GM20000 (cell line): ENCODE data around the gene ABCB9.

Source experiments
- DNase-seq: peaks from one replicate; pipeline ENCODE4 v3.0.0; 2012; ENCODE audit warnings: low spot score
- TF ChIP-seq, protein P1 (sequence below): IDR thresholded peaks from 2 replicates; pipeline ENCODE4 v1.5.1; 2012; ENCODE audit warnings: mild to moderate bottlenecking, control low read depth; ENCODE audit errors: extremely low read depth, missing control alignments

Gene ABCB9

DNA sequence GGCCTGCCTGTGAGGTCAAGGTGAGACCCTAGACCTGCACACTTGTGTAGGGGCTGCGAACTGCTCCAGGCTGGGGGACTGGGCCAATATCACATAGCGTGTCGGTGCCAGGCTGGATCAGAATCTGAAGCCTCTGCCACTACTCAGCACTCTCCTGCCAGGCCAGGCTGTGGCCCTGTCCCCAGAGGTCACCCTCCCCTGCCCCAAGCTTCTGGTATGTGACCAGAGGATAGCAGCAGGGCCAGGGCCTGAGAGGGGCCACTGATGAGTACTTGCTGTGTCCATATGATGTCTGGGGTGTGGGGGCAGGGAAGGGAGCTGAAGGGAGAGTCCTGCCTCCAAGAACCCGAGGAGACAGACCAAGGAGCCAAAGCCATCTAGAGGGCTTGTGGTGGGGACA is 32.1 kb upstream of the ABCB9 start:
- no peak for DNase-seq
- TF ChIP-seq, protein P1, sequence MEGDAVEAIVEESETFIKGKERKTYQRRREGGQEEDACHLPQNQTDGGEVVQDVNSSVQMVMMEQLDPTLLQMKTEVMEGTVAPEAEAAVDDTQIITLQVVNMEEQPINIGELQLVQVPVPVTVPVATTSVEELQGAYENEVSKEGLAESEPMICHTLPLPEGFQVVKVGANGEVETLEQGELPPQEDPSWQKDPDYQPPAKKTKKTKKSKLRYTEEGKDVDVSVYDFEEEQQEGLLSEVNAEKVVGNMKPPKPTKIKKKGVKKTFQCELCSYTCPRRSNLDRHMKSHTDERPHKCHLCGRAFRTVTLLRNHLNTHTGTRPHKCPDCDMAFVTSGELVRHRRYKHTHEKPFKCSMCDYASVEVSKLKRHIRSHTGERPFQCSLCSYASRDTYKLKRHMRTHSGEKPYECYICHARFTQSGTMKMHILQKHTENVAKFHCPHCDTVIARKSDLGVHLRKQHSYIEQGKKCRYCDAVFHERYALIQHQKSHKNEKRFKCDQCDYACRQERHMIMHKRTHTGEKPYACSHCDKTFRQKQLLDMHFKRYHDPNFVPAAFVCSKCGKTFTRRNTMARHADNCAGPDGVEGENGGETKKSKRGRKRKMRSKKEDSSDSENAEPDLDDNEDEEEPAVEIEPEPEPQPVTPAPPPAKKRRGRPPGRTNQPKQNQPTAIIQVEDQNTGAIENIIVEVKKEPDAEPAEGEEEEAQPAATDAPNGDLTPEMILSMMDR, result no peak

DNA sequence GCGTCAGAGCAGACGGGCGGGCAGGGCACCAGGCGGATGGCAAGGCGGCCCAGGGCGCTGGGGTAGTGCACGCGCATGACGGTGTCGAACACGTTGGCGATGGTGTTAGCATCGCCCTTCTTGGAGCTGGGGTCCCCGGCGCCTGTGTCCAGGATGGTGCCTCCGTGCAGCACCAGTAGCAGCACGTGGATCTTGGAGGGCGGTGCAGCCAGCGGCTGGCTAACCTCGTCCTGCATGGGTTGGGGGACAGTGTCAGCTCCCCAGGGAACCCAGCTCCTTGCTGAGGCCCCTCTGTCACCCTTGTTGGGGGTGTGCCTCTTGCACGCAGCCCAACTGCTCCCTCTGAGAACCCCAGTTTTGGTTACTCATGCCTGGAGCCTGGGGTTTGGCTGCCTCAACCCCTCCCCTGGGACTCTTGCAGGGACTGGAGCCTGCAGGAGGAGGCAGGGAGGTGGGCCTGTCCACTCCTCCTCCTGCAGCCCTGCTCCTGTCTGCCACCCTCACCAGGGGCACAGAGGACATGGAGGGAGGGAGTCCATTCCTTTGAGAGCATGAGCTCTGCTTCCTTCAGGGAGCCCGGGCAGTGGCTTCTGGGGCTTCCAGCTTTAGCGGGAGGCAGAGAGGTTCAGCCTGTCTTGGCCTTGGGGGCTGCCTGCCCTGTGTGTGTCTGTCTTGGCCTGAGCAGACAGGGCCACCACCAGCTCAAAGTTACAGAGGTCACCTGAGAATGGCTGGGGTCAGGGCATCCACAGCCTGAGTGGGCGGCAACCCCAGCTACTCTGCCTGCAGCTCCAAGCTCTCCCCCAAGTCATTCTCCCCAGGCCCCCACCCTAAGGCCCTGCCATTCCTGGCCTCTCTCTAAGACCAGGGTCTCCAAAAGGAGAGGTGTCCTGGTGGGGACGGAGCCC is 31.3 kb upstream of the ABCB9 start:
- DNase-seq, result no peak
- TF ChIP-seq, protein P1, result no peak

GRCh38 chr12:122996621-122997342 is 30.5 kb upstream of the ABCB9 start:
- DNase-seq, result no peak
- TF ChIP-seq, protein P1, result no peak

DNA sequence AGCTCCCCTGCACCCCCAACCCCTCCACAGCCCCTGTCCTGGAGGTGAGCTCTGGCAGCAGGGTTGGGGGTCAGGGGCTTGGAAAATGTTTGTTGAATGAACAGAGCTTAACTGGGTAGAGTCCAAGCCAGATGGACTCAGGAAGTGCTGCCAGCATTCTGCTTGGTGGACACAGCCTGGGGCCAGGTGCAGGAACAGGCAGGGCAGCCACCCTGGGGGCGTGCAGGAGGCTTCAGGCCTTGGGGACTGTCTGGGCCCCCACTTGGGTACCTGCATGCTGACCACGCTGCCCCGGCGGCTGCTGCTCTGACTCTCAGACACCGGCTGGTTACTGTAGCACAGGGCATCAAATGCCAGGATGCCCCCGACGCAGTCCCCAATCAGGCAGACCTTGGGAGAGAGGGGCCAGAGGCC is 29.9 kb upstream of the ABCB9 start:
- no peak for DNase-seq
- TF ChIP-seq, protein P1, result no peak

- TF ChIP-seq, protein P1, result no peak
- DNase-seq, result no peak
Measured at GRCh38 chr12:122995503-122996187, 29.4 kb upstream of the ABCB9 start.

DNA sequence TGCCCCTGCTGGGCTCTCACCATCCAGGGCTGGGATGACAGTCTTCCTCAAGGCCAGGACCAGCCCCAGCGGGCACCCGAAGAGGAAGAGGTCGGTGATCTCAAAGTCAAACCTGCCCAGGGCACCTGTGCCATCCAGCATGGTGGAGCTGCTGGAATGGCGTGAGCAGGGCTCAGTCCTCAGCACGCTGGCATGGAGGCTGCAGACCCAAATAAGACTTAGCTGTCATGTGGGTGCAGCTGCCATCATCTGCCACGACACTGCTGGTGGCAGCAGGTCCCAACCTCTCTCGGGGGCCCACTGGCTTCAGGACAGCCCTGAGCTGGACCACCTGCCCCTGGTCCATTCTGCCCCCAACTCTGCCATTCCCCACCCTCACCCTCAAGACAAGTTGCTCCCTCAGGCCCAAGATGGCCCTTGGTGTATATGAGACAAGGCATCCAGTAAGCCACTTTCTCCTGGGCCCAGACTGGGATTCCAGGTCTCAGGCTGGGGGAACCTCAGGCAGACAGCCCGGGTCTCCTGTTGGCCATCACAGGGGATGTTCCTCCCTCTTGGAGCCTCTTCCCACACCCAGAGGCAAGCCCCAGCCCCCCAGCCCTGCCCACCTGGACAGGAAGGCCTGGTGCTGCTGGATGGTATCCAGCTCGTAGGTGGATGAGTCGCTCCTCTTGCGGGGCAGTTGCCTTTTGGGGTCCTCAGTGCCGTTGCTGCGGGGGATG is 28.7 kb upstream of the ABCB9 start:
- TF ChIP-seq, protein P1, result no peak
- no peak for DNase-seq
